Measurements from ENCODE around the gene SPAG6.
"Not testable (repeated sequence)": the region's sequence is repeated elsewhere in the genome, so short reads cannot be mapped to it uniquely, and the experiment has no call there.

The SPAG6 gene

DNA sequence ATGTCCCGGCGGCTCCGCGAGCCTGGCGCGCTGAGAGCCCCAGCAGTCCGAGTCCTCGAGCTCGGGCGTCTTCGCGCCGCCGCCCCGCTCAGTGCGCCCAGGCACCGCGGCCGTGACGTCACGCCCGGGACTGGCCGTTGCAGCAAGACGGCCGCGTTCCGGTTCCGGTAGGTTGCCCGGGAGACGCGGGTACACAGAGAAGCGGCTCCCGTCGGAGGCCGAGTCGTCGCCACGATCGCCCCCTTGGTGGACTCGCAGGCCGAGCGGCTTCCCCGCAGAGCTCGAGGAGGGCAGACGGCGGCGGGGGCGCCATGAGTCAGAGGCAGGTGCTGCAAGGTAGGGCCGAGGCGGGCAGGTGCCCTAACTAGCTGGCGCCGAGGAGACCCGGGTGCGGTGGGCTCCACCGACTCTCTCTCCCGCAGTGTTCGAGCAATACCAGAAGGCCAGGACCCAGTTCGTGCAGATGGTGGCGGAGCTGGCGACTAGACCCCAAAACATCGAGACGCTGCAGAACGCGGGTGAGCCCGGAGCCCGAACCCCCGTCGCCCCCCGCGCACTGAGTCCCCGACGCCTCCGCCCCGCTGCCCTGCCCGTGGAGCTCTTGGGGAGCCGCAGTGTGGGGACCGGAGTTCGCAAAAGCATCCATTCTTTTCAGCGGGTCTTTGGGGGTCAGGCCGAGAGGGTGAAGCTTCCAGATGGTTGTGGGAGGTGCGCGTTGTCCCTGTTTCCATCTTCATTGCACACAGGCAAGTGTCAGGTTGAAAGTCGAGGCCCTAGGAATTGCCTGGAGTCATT, at the start of gene SPAG6:
Gene SPAG6 (plus strand): TSS at position 196 of the 795 bp plus-strand sequence. CDS start 116 bp downstream, at position 312.
- no peak for FAIRE-seq

DNA sequence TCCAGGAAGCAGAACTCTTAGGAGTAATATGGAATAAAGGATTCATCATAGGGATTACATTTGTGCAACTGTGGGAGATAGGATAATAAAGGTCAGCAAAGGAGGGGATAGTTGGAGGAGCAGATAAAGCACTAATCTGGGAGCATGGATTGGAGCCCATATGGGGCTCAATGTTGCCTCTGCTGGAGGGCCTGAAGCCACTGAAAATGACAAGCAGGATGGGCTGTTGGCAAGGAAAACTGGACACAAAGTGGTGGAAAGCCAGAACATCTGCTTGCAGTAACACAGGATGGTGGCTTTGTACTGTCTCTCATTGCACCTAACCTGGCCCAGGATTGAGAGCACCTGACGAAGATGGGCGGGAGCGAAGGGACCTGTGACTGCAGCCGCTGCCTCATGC, 44.1 kb upstream of the SPAG6 start:
- no peak for FAIRE-seq

DNA sequence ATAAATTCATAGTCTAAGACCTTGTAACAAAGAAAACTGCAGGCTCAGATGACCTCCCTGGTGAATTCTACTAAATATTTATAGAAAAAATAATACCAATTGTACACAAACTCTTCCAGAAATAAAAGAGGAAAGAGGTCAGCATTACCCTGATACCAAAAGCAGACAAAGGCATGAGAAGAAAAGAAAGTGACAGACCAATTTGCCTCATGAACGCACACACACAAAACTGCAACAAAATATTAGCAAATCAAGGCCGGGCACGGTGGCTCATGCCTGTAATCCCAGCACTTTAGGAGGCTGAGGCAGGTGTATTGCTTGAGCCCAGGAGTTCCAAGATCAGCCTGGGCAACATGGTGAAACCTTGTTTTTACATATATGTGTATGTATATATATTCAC, 41.8 kb upstream of the SPAG6 start:
- FAIRE-seq = no peak

DNA sequence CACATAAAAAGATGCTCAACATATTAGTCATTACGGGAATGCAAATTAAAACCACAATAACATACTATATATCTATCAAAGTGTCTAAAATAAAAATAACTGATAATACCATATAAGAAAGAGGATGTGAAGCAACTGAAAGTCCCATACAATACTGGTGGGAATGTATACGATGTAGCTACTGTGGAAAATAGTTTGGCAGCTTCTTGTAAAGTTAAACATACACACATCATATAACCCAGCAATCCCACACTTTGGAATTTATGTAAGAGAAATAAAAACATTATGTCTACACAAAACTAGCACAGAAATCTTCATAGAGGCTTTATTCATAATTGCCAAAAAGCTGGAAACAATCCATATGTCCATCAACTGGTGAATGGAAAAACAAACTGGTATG, 39.6 kb upstream of the SPAG6 start:
- FAIRE-seq = no peak

DNA sequence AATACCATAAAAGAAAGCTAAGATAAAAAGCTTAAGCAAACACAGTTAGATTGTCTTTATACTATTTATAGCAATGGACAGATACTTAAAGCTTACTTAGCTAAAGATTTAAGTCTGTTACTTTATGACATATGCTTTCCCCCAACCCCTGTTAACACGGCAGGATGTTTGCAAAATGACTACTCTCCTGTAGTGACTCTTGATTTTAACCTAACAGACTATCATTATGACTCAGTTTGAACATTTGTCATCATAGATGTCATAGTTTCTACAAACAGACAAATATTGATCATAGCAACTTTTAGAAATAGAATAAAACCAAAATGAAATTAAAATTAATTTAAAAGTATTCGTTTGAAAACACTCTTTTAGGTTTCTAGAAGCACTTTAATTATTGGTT, 36.9 kb upstream of the SPAG6 start:
- no peak for FAIRE-seq

DNA sequence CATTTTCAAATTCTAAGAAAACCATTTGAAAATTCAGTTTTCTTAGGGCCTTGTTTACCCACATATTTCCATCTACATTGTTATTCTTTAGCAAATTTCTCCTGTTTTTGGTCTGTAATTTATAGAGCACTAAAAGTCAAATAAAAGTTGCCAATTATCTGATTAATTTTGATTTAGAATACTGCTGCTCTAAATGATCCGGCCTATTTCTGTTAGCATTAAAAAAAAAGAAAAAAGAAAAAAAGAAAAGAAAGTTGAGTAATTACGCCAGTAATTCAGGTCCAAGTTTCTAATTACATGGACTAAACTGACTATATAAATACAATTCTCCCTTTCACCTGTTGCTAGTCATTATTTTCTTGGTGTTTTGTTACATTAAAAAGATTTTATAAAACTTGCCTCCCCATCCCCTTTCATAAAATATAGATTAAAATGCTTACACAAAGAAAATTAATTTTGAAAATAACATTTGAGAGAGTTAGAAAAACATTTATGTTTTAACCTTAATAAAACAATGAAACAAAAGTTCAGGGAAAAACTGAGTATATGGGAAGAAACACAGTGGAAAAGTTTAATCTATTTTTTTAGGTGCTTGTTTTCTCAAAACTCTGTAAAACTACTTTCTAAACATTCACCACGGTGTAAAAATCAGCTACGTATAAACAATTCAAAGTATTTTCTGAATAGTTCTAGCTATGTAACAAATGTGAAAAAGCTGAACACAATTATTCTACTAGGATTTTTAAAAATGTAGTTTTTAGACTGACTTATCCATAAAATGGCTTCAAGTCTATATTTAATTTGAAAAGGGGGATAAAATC, 35.9 kb upstream of the SPAG6 start:
- FAIRE-seq = no peak

DNA sequence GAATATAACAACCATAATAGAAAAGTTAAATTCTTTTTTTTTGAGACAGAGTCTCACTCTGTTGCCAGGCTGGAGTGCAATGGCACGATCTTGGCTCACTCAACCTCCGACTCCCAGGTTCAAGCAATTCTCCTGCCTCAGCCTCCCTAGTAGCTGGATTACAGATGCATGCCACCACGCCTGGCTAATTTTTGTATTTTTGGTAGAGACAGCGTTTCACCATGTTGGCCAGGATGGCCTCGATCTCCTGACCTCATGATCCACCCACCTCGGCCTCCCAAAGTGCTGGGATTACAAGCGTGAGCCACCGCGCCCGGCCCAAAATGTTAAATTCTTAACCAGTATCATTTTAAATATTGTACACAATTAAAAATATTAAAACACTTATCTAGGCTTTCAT, 35.3 kb upstream of the SPAG6 start:
- not testable (repeated sequence) for FAIRE-seq

DNA sequence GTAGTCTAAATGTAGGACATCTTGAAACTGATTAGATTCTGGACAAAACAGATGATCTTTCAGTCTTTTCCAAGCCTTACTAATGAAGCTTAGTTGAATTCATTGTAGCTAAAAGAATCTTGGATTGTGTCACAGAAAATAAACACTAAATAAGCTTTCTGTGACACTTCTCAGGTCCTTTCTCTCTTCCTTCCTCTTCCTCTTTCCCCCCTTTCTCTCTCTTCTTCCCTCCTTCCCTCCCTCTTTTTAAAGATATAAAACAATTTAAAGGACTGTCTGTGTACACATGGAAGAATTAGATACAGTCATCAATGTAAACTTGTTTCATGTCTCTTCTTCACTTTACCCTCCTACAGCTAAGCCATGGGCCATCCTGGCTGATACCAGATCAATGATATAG, 34.4 kb upstream of the SPAG6 start:
- no peak for FAIRE-seq

DNA sequence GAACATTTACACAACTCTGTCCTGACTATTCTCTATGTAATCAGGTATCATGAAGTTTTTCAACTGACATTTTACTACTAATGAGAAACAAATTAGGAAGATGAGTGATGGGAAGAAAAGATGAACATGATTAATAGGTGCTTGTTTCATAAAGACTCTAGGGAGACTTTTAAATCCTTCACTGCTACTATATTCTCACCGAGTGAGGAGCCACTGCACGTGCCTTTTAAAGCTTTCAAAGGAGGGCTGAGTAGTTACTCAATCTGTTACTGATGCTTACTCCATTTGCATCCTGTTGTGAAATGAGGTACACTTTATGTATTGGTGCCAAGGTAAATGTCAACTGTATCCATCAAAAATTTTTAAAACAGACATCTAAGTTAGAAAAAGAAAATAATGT, 30.4 kb upstream of the SPAG6 start:
- no peak for FAIRE-seq

DNA sequence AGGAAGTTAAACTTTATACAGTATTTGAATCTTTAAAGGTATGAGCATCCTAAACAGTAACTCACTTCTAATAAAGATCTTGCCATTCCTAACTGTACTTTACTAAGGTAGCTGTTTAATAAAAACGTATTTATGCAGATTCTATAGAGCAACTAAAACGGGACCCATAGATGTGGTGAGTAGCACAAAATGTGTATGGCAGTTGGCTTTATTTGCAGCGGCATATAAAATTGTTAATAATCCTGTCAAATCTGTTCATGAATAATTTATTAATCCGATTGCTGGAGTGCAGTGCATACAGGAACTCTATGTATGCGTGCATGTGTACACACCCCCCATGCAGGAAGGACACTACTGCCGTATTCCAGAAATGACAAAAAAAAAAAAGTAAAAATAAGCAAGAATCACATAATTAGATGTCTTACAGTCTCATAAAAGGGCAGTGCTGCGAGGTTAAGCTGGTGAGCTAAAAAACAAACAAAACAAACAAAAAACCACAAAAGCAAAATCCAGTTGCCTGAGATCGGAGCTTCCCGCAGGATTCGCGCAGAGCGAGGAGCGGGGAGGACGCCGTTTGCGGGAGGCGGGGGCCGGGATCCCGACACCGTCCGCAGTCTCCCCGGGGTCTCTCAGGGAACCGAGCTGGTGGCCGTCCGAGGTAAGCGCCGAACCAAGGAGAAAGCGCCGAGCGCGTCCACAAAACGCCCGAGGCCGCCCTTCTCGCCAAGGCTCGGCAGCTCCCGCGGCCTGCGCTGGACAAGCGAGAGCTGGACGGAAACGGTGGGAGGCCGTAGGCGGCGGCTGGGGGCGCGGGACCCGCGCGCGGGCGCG, 29.6 kb upstream of the SPAG6 start:
- no peak for FAIRE-seq

DNA sequence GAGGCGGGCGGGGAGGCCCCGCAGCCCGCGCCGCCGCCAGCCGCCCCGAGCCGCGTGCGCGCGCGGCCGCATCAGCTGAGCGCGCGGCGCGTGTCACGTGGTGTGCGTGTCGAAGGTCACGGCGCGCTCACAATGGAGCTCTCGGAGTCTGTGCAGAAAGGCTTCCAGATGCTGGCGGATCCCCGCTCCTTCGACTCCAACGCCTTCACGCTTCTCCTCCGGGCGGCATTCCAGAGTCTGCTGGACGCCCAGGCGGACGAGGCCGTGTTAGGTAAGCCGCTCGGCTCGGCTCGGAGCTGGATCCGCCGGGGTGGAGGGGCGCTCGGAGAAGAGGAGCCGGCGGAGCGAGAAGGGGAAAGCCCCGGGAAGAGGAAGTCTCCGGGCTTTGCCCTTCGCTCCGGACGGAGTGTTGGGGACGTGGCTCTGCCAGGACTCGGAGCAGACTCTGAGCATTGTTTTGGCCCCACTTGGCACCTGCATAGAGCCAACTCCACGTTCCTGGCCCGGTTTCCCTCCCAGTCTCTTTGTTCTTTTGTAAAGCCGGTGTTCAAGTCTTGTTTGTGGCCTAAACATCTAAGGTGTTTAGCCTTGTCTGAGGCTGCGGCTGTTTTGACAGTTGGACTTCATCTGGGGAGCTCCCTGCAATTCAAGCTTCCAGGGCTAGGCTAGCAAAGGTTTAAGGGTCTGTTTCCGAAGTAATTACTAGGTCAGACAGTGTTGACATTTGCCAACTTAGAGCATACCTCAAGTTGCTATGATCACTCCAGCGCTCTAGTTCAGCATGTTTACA, 28.8 kb upstream of the SPAG6 start, which contains the start of gene COMMD3:
Gene COMMD3 (plus strand): TSS at position 103 of the 790 bp plus-strand sequence. CDS start 30 bp downstream, at position 133.
- FAIRE-seq = no peak

DNA sequence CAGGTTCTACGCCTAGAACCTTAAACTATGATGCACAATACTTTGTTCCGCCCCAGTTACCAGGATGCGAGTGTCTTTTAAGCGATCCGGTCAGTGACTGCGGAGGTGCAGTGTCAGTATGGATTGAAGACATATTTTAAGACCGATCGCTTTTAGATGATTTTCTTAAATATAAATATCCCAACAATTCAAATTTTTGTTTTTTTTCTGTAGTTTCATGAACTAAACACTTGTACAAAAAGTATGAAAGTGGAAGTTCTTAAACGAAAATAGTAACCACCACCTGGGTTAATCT, 28.3 kb upstream of the SPAG6 start:
- FAIRE-seq = peak; percentile 97

DNA sequence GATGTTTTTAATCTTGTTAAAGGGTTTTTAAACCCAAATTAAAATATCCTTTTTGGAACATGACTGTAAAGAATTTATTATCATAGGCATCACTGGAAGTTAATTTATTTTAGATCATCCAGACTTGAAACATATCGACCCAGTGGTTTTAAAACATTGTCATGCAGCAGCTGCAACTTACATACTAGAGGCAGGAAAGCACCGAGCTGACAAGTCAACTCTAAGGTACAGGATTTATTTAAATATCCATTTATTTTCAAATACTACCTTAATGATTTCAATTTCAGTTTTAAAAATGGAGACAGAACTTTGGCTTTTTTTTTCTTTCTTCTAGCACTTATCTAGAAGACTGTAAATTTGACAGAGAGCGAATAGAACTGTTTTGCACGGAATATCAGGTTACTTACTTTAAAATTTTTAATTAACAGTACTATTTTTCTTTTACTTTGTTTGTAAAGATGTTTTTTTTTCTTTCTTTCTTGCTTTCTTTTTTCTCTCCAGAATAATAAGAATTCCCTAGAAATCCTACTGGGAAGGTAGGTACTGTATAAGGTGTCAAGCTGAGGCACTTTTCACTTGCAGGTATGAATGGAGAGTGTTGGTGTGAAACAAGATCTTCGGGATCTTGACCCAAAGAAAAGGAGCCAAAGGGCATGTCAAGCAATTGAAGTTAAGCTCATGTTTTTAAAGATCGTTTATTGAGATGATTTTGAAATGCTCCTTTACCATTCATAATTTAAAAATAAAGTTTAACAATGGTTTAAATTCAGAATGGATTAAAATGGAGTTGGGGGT, 27.3 kb upstream of the SPAG6 start:
- FAIRE-seq = no peak

DNA sequence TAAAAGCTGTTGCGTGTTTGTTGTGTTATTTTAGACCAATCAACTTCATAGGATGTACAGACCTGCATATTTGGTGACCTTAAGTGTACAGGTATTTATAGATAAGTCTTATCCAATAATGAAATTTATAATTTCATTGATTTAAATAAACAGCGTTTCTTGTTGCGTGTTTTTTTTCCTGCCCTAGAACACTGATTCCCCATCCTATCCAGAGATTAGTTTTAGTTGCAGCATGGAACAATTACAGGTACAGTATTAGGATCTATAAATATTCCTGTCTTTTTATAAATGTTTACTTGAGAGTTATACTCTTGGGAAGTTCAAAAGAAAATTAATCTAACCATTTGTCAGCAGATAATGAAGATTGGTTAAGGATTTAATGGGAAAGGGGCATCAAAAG, 26.5 kb upstream of the SPAG6 start:
- FAIRE-seq = no peak

DNA sequence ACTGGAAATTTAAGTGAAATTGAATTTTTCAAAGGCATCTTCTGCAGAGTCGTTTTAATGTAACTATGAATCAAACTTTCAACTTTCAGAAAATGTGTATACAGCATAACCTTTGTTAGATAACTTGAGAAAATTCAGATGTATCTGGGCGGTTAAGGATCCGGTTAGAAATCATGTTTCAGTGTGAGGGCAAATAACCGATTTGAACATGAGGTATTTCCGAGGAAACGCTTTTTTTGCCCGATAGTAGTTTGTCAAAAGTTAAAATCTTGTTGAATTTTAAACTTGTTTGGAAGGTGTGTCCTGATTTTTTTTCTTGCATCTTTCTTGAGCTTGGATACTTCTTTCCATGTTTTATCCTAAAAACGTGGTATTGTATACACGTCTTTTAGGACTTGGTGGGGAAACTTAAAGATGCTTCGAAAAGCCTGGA, 25.7 kb upstream of the SPAG6 start:
- no peak for FAIRE-seq

DNA sequence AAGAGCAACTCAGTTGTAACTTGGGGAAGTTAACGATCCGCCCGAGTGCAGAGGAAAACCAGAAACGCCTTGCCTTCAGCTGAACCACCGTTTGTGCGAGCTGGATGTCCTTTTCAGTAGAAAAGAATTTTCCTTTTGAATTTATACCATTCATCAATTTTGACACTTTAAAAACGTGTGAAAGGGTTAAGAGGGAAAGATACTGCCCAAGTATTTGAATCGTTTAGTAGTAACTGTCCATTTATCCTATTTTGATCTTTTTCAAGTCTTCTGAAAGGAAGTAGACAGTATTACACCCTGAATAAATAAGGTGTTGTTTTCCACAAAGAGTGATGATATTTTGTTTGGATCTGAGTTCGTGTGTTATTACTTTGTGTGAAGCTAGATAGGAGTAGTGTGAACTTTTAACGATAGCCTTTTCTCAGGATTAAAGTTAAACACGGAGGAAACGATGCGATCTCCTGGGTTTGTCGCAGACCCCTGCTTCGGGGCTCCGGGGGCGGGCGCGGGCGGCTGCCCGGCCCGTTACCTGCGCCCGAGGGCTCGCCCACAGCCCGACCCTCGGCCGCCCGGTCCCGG, 25.2 kb upstream of the SPAG6 start:
- no peak for FAIRE-seq

DNA sequence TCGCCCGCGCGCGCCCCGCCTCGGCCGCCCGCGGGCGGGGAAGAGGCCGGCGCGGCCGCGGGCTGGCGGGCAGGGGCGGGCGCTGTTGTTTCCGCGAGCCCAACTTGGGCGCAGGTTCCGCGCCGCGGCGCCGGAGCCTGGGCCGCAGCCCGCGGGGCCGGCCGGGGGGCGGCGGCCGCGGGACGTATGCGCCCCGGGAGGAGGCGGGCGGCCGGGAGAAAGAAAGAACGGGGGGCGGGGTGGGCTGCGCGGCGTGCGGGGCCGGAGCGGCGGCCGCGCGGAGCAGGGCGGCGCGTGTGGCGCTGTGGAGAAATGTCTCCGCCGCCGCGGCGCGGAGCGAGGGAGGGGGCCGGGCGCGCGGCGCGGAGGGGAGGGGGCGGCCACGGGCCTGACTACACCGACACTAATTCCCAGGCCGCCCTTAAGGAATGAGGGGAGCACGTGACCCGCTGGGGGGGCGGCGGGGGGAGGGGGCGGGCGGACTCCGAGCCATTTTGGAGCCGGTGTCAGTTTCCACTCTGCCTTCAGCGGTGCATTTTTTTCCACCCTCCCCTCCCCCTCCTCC, 24.6 kb upstream of the SPAG6 start, which contains the start of gene BMI1:
Gene BMI1 (plus strand): TSS at position 509 of the 565 bp plus-strand sequence. CDS start 5,351 bp downstream, outside the sequence.
- no peak for FAIRE-seq

DNA sequence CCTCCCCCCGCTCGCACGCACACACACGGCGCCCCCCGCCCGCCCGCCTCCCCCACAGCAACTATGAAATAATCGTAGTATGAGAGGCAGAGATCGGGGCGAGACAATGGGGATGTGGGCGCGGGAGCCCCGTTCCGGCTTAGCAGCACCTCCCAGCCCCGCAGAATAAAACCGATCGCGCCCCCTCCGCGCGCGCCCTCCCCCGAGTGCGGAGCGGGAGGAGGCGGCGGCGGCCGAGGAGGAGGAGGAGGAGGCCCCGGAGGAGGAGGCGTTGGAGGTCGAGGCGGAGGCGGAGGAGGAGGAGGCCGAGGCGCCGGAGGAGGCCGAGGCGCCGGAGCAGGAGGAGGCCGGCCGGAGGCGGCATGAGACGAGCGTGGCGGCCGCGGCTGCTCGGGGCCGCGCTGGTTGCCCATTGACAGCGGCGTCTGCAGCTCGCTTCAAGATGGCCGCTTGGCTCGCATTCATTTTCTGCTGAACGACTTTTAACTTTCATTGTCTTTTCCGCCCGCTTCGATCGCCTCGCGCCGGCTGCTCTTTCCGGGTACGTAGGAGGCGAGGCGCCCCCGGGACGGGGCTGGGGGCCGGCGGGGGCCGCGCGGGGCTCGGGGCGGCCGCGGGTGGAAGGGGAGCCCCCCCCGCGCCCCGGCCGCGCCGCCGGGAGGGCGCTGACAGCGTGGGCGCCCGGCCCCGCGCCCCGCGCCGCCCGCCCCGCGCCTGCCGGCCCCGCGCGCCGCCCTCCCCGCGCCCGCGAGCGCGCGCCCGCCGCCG, 24.0 kb upstream of the SPAG6 start:
- no peak for FAIRE-seq

DNA sequence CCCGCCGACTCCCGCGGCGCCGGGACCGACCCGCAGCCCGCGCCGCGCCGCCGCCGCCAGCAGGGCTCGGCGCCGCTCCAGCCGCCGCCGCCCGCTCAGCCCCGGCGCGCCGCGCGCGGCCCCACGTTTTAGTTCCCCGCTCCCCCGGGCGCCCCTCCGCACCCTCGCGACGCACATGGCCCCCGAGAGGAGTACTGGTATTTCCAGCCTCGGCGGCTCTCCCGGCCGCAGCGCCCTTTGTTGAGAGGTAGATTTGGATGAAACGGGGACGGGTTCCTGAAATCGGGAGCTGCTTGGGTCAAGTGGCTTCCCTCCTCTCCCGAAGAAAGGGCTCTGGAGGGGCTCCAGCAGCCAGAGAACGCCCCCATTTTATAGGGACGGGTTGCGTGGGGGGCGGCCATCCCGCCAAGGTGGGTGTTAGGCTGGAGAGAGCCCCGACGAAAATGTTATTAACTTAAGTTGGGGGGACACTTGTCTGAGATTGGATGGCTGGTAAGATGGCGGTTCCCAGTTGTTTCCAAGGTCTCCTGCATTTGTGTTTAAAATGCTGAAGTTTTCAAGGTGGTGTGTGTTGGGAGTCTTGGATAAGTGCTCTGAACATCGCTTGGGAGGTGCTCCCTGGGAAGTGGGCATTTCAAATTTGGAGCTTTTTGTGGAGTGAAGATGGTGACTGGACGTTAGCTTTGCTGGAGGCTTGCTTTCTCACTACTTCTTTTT, 23.2 kb upstream of the SPAG6 start:
- no peak for FAIRE-seq
